ENCODE measurements around the gene GYG1. TPM values are rescaled to one million over a fixed set of nuclear protein-coding genes. Genes with fewer than 3 reads are reported as not detected.

GYG1 gene
- total and polyA plus RNA-seq, 2 donors from 2014 or later = 31.3 to 37.9 TPM

DNA sequence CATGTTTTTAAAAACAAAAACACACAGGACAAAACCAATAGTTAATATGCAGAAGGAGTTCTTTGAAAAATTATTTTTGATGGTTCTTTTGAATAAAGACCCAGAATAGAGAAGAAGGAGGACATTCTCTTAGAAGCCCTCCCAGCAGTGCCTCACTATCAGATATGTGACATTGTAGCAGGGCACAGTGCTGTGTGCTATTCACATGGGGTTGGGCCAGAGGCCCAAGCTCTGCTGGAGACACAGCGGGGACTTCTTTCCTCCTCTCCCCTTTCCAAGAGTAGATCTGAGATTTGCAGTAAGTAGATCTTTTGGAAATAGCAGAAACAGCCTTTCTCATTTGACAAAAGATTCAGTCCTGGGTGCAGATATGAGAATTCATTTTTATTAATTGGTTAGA, 6.3 kb downstream of the GYG1 start:
- Histone ChIP-seq H3K36me3 (ENCODE audit: control insufficient read depth in 2 of 3, insufficient read depth in 3 of 3, low read length in 3 of 3) (peaks cover 0 to 20% (median 16%) of the 10 kb centered on the region in 3 donors), H3K4me3 (ENCODE audit: low read length in 3 of 3) (no peak overlapping the region), H3K27me3 (ENCODE audit: control insufficient read depth, insufficient read depth, low read length) (no peaks in the 10 kb centered on the region), H3K27ac (ENCODE audit: low read depth in 2 of 2, low read length in 2 of 2) (no peak overlapping the region), H3K9ac (ENCODE audit: low read length in 3 of 3) (no peak overlapping the region), H3K4me1 (ENCODE audit: control insufficient read depth in 2 of 3, insufficient read depth in 2 of 3, low read depth in 1 of 3, low read length in 3 of 3) (peaks cover 0 to 3% (median 0%) of the 10 kb centered on the region in 3 donors), H3K9me3 (ENCODE audit: control insufficient read depth in 2 of 3, insufficient read depth in 1 of 3, low read length in 3 of 3) (no peaks in the 10 kb centered on the region)
- intact Hi-C loops (cut with DNase I) = no loop called here
- DNase-seq = no peak
- no peak for FAIRE-seq
- TF ChIP-seq CTCF (IDR thresholded peaks at IDR 0.05; ENCODE audit: borderline replicate concordance, extremely low read depth, insufficient read depth) = no peak

DNA sequence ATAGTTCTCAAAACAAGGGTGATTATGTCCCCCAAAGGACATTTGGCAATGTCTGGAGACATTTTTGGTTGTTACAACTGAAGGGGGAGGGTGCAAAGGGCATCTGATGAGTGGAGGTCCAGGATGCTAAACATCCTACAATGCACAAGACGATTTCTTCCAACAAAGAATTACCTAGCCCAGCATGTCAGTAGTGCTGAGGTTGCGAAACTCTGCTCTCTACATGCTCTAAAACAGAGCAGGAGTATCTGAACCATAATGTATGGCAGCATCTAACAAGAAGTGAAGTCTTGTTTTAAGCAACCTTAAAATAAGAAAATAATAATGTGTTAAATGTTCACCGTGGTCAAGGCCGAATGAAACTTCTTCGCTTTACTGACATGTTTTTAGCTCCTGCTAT, 7.0 kb downstream of the GYG1 start:
- H3K27ac ChIP-seq (ENCODE audit: low read depth in 2 of 2, low read length in 2 of 2) = no peak overlapping the region

GRCh38 chr3:148998715-148999423, 7.5 kb downstream of the GYG1 start:
- Histone ChIP-seq H3K9ac (ENCODE audit: low read length in 3 of 3) (no peak overlapping the region), H3K27ac (ENCODE audit: low read depth in 2 of 2, low read length in 2 of 2) (no peak overlapping the region), H3K4me3 (ENCODE audit: low read length in 3 of 3) (no peak overlapping the region), H3K36me3 (ENCODE audit: control insufficient read depth in 2 of 3, insufficient read depth in 3 of 3, low read length in 3 of 3) (peaks cover 0 to 20% (median 16%) of the 10 kb centered on the region in 3 donors), H3K4me1 (ENCODE audit: control insufficient read depth in 2 of 3, insufficient read depth in 2 of 3, low read depth in 1 of 3, low read length in 3 of 3) (no peaks in the 10 kb centered on the region), H3K27me3 (ENCODE audit: control insufficient read depth, insufficient read depth, low read length) (no peaks in the 10 kb centered on the region), H3K9me3 (ENCODE audit: control insufficient read depth in 2 of 3, insufficient read depth in 1 of 3, low read length in 3 of 3) (no peaks in the 10 kb centered on the region)
- DNase-seq (no peak), FAIRE-seq (no peak)
- TF ChIP-seq CTCF (IDR thresholded peaks at IDR 0.05; ENCODE audit: borderline replicate concordance, extremely low read depth, insufficient read depth) = no peak
- intact Hi-C loops (cut with DNase I) = no loop called here

More for the DNA sequence above, 7.0 kb downstream of the GYG1 start:
- FAIRE-seq = no peak
- Histone ChIP-seq H3K9me3 (ENCODE audit: control insufficient read depth in 2 of 3, insufficient read depth in 1 of 3, low read length in 3 of 3) (no peaks in the 10 kb centered on the region), H3K27me3 (ENCODE audit: control insufficient read depth, insufficient read depth, low read length) (no peaks in the 10 kb centered on the region), H3K9ac (ENCODE audit: low read length in 3 of 3) (no peak overlapping the region), H3K4me3 (ENCODE audit: low read length in 3 of 3) (no peak overlapping the region), H3K36me3 (ENCODE audit: control insufficient read depth in 2 of 3, insufficient read depth in 3 of 3, low read length in 3 of 3) (peaks cover 0 to 20% (median 16%) of the 10 kb centered on the region in 3 donors), H3K4me1 (ENCODE audit: control insufficient read depth in 2 of 3, insufficient read depth in 2 of 3, low read depth in 1 of 3, low read length in 3 of 3) (no peaks in the 10 kb centered on the region)
- DNase-seq = no peak
- intact Hi-C loops (cut with DNase I) = no loop called here
- TF ChIP-seq CTCF (IDR thresholded peaks at IDR 0.05; ENCODE audit: borderline replicate concordance, extremely low read depth, insufficient read depth) = no peak
